GM12891 (cell line): ENCODE data around the gene CAMK1D.

ENCODE experiments used
- POLR2A ChIP-seq: IDR thresholded peaks from 2 replicates; pipeline ENCODE4 v1.6.1; 2011; ENCODE audit warnings: low read depth, low read length, control low read depth
- POLR2AphosphoS5 ChIP-seq: IDR thresholded peaks from 2 replicates; pipeline ENCODE4 v1.6.1; 2011; ENCODE audit warnings: low read depth, low read length, control low read depth
- SPI1 ChIP-seq: IDR thresholded peaks from 2 replicates; pipeline ENCODE4 v1.6.1; 2011; ENCODE audit warnings: low read depth, low read length, control low read depth
- TAF1 ChIP-seq: IDR thresholded peaks from 2 replicates; pipeline ENCODE4 v1.6.1; 2011; ENCODE audit warnings: low read depth, low read length, control low read depth

GRCh38 chr10:12849319-12850181 lies 500.2 kb downstream of the CAMK1D start:
- TF ChIP-seq SPI1 (no peak), POLR2AphosphoS5 (no peak), TAF1 (no peak), POLR2A (no peak)
